ENCODE results near the gene ACACA.

The ACACA gene

GRCh38 chr17:37097154-37097553, 309.5 kb downstream of the ACACA start:
- TF ChIP-seq EZH2 (optimal IDR thresholded peaks at IDR 0.05; ENCODE audit: low read depth, low read length) (no peak), EZH2phosphoT487 (IDR thresholded peaks at IDR 0.05; ENCODE audit: low read length) (no peak), CTCF (IDR thresholded peaks at IDR 0.05; ENCODE audit: low read length) (no peak)
- Histone ChIP-seq H2AFZ (ENCODE audit: low read length) (no peak overlapping the region), H3K9ac (ENCODE audit: low read length) (no peak overlapping the region), H3K4me1 (ENCODE audit: low read length) (0 out of 2 replicates have a peak, but pooled peaks cover 7% of the 10 kb centered on the region), H4K20me1 (ENCODE audit: insufficient read depth, low read length) (no peaks in the 10 kb centered on the region), H3K79me2 (ENCODE audit: low read length) (no peaks in the 10 kb centered on the region), H3K27ac (ENCODE audit: low read length) (no peak overlapping the region), H3K36me3 (replicated peaks; ENCODE audit: insufficient read depth, low read length) (no peaks in the 10 kb centered on the region), H3K4me2 (ENCODE audit: low read depth, low read length) (no peak overlapping the region), H3K27me3 (replicated peaks; ENCODE audit: insufficient read depth, low read length) (no peaks in the 10 kb centered on the region), H3K9me3 (replicated peaks; ENCODE audit: insufficient read depth, low read length) (no peaks in the 10 kb centered on the region), H3F3A (ENCODE audit: insufficient read depth, low read length) (no peaks in the 10 kb centered on the region), H3K4me3 (ENCODE audit: low read length) (no peak overlapping the region), H3K9me2 (replicated peaks; ENCODE audit: insufficient read depth, low read length) (no peaks in the 10 kb centered on the region)
- no peak for DNase-seq

GRCh38 chr17:37096071-37096470, 310.6 kb downstream of the ACACA start:
- Histone ChIP-seq H3K36me3 (replicated peaks; ENCODE audit: insufficient read depth, low read length) (no peaks in the 10 kb centered on the region), H2AFZ (ENCODE audit: low read length) (no peak overlapping the region), H3K79me2 (ENCODE audit: low read length) (no peaks in the 10 kb centered on the region), H3K9ac (ENCODE audit: low read length) (no peak overlapping the region), H3K9me2 (replicated peaks; ENCODE audit: insufficient read depth, low read length) (no peaks in the 10 kb centered on the region), H3K9me3 (replicated peaks; ENCODE audit: insufficient read depth, low read length) (no peaks in the 10 kb centered on the region), H3F3A (ENCODE audit: insufficient read depth, low read length) (no peaks in the 10 kb centered on the region), H3K27ac (ENCODE audit: low read length) (no peak overlapping the region), H4K20me1 (ENCODE audit: insufficient read depth, low read length) (no peaks in the 10 kb centered on the region), H3K4me2 (ENCODE audit: low read depth, low read length) (no peak overlapping the region), H3K4me1 (ENCODE audit: low read length) (0 out of 2 replicates have a peak, but pooled peaks cover 10% of the 10 kb centered on the region), H3K27me3 (replicated peaks; ENCODE audit: insufficient read depth, low read length) (no peaks in the 10 kb centered on the region), H3K4me3 (ENCODE audit: low read length) (no peak overlapping the region)
- no peak for DNase-seq
- TF ChIP-seq EZH2phosphoT487 (IDR thresholded peaks at IDR 0.05; ENCODE audit: low read length), result no peak
- no peak for TF ChIP-seq EZH2 (optimal IDR thresholded peaks at IDR 0.05; ENCODE audit: low read depth, low read length)
- no peak for TF ChIP-seq CTCF (IDR thresholded peaks at IDR 0.05; ENCODE audit: low read length)

GRCh38 chr17:37094391-37094790, 312.2 kb downstream of the ACACA start:
- Histone ChIP-seq H3K9me3 (replicated peaks; ENCODE audit: insufficient read depth, low read length) (no peaks in the 10 kb centered on the region), H3K36me3 (replicated peaks; ENCODE audit: insufficient read depth, low read length) (no peaks in the 10 kb centered on the region), H2AFZ (ENCODE audit: low read length) (no peak overlapping the region), H3K9ac (ENCODE audit: low read length) (no peak overlapping the region), H3K4me3 (ENCODE audit: low read length) (no peak overlapping the region), H3F3A (ENCODE audit: insufficient read depth, low read length) (peaks cover 14% of the 10 kb centered on the region; the same call in 1 of the 2 replicates), H3K79me2 (ENCODE audit: low read length) (no peaks in the 10 kb centered on the region), H3K27ac (ENCODE audit: low read length) (no peak overlapping the region), H3K9me2 (replicated peaks; ENCODE audit: insufficient read depth, low read length) (no peaks in the 10 kb centered on the region), H3K27me3 (replicated peaks; ENCODE audit: insufficient read depth, low read length) (no peaks in the 10 kb centered on the region), H3K4me2 (ENCODE audit: low read depth, low read length) (no peak overlapping the region), H3K4me1 (ENCODE audit: low read length) (peaks cover 20% of the 10 kb centered on the region), H4K20me1 (ENCODE audit: insufficient read depth, low read length) (no peaks in the 10 kb centered on the region)
- no peak for TF ChIP-seq EZH2phosphoT487 (IDR thresholded peaks at IDR 0.05; ENCODE audit: low read length)
- no peak for TF ChIP-seq EZH2 (optimal IDR thresholded peaks at IDR 0.05; ENCODE audit: low read depth, low read length)
- no peak for TF ChIP-seq CTCF (IDR thresholded peaks at IDR 0.05; ENCODE audit: low read length)
- no peak for DNase-seq

Data from MM.1S (cell line).